NCI-H1092 treated with DMSO at 0.1 percent for 48 hours (cell line): ENCODE data around the gene BAHD1.

ENCODE experiments used
- DNase-seq: peaks from one replicate; lab custom pipeline; 2025; lab: John Stamatoyannopoulos, UW

Gene BAHD1

GRCh38 chr15:40467261-40467615, 26.5 kb downstream of the BAHD1 start:
- no peak for DNase-seq

- no peak for DNase-seq
Observed at GRCh38 chr15:40468898-40469331, 28.2 kb downstream of the BAHD1 start.

GRCh38 chr15:40469776-40470390, 29.1 kb downstream of the BAHD1 start:
- DNase-seq, result no peak

GRCh38 chr15:40470423-40471104, 29.8 kb downstream of the BAHD1 start, which contains the start of gene CHST14:
CHST14 (plus strand) TSS chr15:40470984; CDS start chr15:40471214, 230 bp downstream.
- peak; percentile 22 for DNase-seq

GRCh38 chr15:40471105-40471807, 30.5 kb downstream of the BAHD1 start:
- no peak for DNase-seq

- no peak for DNase-seq
Observed at GRCh38 chr15:40471808-40472150, 31.0 kb downstream of the BAHD1 start.

GRCh38 chr15:40472171-40472727, 31.5 kb downstream of the BAHD1 start:
- no peak for DNase-seq

GRCh38 chr15:40474581-40474980, 33.8 kb downstream of the BAHD1 start:
- no peak for DNase-seq

GRCh38 chr15:40477642-40478327, 37.0 kb downstream of the BAHD1 start:
- no peak for DNase-seq

GRCh38 chr15:40479024-40479423, 38.3 kb downstream of the BAHD1 start:
- DNase-seq, result no peak

GRCh38 chr15:40481341-40482074, 40.8 kb downstream of the BAHD1 start:
- no peak for DNase-seq

GRCh38 chr15:40483919-40484318, 43.2 kb downstream of the BAHD1 start:
- no peak for DNase-seq

GRCh38 chr15:40486066-40486770, 45.5 kb downstream of the BAHD1 start:
- DNase-seq, result no peak

- DNase-seq, result no peak
Observed at GRCh38 chr15:40487816-40488682, 47.3 kb downstream of the BAHD1 start.

GRCh38 chr15:40489274-40490175, 48.8 kb downstream of the BAHD1 start:
- no peak for DNase-seq

GRCh38 chr15:40493089-40493840, 52.5 kb downstream of the BAHD1 start:
- DNase-seq, result no peak

GRCh38 chr15:40495516-40495915, 54.8 kb downstream of the BAHD1 start:
- no peak for DNase-seq

- no peak for DNase-seq
Observed at GRCh38 chr15:40498418-40498817, 57.7 kb downstream of the BAHD1 start.
